Peyer's patch (tissue), 4 donors: ENCODE data around the gene ZNF578. TPM values are rescaled to one million over a fixed set of nuclear protein-coding genes. Genes with fewer than 3 reads are reported as not detected.
"Not testable (repeated sequence)": the region's sequence is repeated elsewhere in the genome, so short reads cannot be mapped to it uniquely, and the experiment has no call there.

Experiments used
- DNase-seq, 3 donors: peaks; one replicate each; pipeline ENCODE4 v3.0.0-alpha.2; 2017 to 2019
- H3K27ac ChIP-seq, 4 donors: fragments of 200-600 bp; sonication (generic); one replicate each; pipeline ENCODE4 v1.5.1; 2016 to 2019
- H3K27me3 ChIP-seq, 2 donors: fragments of 200-600 bp; sonication (generic); one replicate each; pipeline ENCODE4 v1.5.1; 2019
- H3K36me3 ChIP-seq, 3 donors: fragments of 200-600 bp; sonication (generic); one replicate each; pipeline ENCODE4 v1.5.1; 2016 to 2019
- H3K4me1 ChIP-seq, 4 donors: fragments of 200-600 bp; sonication (generic); one replicate each; pipeline ENCODE4 v1.5.1; 2016 to 2019
- H3K4me3 ChIP-seq, 4 donors: fragments of 200-600 bp; sonication (generic); 1 replicate in 3 of 4; 2 replicates in 1 of 4; pipeline ENCODE4 v1.5.1; 2016 to 2019; ENCODE audit warnings: mild to moderate bottlenecking in 1 of 4
- H3K9me3 ChIP-seq, 4 donors: fragments of 200-600 bp; sonication (generic); one replicate each; pipeline ENCODE4 v1.5.1; 2016 to 2019; ENCODE audit warnings: mild to moderate bottlenecking in 1 of 4
- POLR2A ChIP-seq, 2 donors: fragments of 450-650 bp; IDR thresholded peaks; one replicate each; pipeline ENCODE4 v1.5.1; 2017; ENCODE audit warnings: antibody characterized with exemption in 2 of 2, mild to moderate bottlenecking in 2 of 2, moderate library complexity in 2 of 2
- total RNA-seq, 4 donors: library from RNA; depleted of rRNA; stranded (reverse); fragments of >200 nt; gene quantifications; one replicate each; pipeline ENCODE4 v1.1.0, GENCODE V29; 2016
- TF ChIP-seq, protein P1 (sequence below), 6 experiments: fragments of 450-650 bp in 4 of 6; fragments of 200-600 bp in 2 of 6; sonication (generic) in 1 of 6; IDR thresholded peaks; one replicate each; pipeline ENCODE4 v1.5.1; 2017 to 2019; ENCODE audit warnings: antibody characterized with exemption in 6 of 6, mild to moderate bottlenecking in 3 of 6, moderate library complexity in 1 of 6

ZNF578 gene
- total RNA-seq, 4 donors from 2014 or later, result 0.40 to 0.53 TPM; not detected in 2

DNA sequence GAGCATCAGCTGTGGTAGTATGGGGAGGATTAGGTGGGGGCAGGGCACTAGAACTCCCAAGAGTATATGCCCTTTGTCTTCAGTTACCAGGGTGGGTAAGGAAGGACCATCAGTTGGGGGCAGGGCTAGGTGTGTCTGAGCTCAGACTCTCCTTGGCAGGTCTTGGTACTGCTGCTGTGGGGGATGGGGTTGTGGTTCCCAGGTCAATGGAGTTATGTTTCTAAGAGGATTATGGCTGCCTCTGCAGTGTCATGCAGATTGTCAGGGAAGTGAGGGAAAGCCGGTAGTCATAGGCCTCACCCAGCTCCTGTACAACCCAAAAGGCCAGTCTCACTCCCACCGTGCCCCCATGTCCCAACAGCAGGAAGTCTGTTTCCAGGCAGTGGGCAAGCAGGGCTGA, 8.8 kb upstream of the ZNF578 start:
- Histone ChIP-seq H3K27me3 (no peaks in the 10 kb centered on the region), H3K9me3 (peaks cover 0 to 26% (median 2%) of the 10 kb centered on the region in 4 donors)

DNA sequence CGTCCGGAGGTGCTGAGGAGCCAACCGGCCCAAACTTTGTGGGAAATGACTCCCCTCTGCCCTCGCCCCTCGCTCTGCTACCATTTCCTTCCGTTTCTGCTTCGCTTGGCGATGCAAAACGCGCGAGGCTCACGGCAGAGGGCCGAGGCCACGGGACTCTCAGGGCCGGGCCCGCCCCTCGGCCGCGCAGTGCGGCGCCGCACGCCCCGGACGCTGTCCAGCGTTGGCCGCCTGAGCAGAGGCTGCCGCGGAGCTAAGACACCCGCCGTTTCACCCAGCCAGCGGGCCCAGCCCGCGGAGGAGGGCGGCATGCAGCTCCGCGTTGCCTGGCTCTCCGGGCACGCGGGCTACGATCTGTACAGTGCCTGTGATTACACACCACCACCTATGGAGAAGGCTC, 2.1 kb upstream of the ZNF578 start:
- H3K27ac ChIP-seq, result no peak overlapping the region
- TF ChIP-seq, protein P1, sequence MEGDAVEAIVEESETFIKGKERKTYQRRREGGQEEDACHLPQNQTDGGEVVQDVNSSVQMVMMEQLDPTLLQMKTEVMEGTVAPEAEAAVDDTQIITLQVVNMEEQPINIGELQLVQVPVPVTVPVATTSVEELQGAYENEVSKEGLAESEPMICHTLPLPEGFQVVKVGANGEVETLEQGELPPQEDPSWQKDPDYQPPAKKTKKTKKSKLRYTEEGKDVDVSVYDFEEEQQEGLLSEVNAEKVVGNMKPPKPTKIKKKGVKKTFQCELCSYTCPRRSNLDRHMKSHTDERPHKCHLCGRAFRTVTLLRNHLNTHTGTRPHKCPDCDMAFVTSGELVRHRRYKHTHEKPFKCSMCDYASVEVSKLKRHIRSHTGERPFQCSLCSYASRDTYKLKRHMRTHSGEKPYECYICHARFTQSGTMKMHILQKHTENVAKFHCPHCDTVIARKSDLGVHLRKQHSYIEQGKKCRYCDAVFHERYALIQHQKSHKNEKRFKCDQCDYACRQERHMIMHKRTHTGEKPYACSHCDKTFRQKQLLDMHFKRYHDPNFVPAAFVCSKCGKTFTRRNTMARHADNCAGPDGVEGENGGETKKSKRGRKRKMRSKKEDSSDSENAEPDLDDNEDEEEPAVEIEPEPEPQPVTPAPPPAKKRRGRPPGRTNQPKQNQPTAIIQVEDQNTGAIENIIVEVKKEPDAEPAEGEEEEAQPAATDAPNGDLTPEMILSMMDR (IDR thresholded peaks at IDR 0.05), result no peak
- no peak for TF ChIP-seq POLR2A (IDR thresholded peaks at IDR 0.05)
- peaks cover 0 to 50% (median 19%) of the 10 kb centered on the region in 4 donors for H3K9me3 ChIP-seq
- H3K27me3 ChIP-seq, result no peaks in the 10 kb centered on the region
- H3K36me3 ChIP-seq, result no peaks in the 10 kb centered on the region
- H3K4me3 ChIP-seq, result no peak overlapping the region
- no peaks in the 10 kb centered on the region for H3K4me1 ChIP-seq
- no peak for DNase-seq

More for the DNA sequence above, 8.8 kb upstream of the ZNF578 start:
- no peak overlapping the region for H3K27ac ChIP-seq
- TF ChIP-seq, protein P1 (IDR thresholded peaks at IDR 0.05), result no peak
- no peak for TF ChIP-seq POLR2A (IDR thresholded peaks at IDR 0.05)
- H3K36me3 ChIP-seq, result no peaks in the 10 kb centered on the region
- H3K4me1 ChIP-seq, result no peaks in the 10 kb centered on the region
- DNase-seq, result no peak
- no peak overlapping the region for H3K4me3 ChIP-seq

DNA sequence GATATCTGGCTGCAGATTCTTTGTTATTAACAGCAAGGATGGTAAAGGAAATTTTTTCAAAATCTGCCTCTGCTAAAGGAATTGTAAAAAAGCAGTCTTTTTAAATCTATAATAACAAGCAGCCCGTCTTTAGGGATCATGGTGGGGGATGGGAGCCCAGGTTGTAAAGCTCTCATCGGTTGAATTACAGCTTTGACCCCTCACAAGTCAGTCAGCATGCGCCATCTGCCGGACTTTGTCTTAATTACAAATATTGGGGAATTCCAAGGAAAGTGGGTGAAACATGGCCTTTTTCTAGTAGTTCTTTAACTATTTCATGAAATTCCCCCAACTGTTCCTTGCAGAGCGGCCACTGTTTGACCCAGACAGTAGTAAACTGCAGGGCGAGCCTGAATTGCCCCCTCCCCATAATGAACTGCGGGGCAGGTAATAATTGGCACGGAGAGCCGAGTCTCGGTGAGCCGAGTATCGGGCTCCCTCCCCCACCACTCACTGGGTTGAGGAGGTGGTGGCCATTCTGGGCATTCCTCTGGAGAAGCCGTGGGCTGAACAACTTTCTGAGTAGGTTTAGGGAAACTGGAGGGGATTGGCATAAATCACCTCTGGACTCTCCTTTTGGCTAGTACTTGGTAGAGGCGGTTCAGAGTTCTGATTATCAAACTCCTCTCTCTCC, 11.6 kb downstream of the ZNF578 start:
- no peak overlapping the region for H3K27ac ChIP-seq
- no peak for DNase-seq
- H3K27me3 ChIP-seq, result no peaks in the 10 kb centered on the region
- peaks cover 0 to 75% (median 6%) of the 10 kb centered on the region in 4 donors for H3K9me3 ChIP-seq
- no peaks in the 10 kb centered on the region for H3K4me1 ChIP-seq
- no peak overlapping the region for H3K4me3 ChIP-seq
- no peaks in the 10 kb centered on the region for H3K36me3 ChIP-seq
- TF ChIP-seq POLR2A (IDR thresholded peaks at IDR 0.05), result no peak
- TF ChIP-seq, protein P1 (IDR thresholded peaks at IDR 0.05), result no peak

DNA sequence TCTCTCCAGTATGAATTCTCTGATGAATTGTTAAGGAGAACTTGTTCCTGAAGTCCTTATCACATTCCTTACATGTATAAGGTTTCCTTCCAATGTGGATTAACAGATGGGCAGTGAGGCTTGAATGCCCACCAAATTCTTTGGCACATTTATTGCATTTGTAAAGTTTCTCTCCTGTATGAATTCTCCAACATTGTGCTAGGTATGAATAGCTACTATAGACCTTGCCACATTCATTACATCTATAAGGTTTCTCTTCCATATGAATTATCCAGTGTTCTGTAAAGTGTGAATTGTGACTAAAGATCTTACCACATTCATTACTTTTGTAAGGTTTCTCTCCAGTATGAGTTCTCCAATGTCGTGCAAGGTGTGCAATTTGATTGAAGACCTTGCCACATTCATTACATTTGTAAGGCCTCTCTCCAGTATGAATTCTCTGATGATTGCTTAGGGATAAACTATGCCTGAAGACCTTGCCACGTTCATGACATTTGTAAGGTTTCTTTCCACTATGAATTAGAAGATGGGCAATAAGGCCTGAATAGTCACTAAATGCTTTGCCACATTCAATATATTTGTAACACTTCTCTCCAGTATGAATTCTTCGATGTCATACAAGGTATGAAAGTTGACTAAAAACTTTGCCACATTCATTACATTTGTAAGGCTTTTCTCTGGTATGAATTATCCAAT, 20.4 kb downstream of the ZNF578 start:
- Histone ChIP-seq H3K27me3 (no peaks in the 10 kb centered on the region), H3K4me1 (no peaks in the 10 kb centered on the region), H3K9me3 (peaks cover 0 to 99% (median 28%) of the 10 kb centered on the region in 4 donors), H3K36me3 (no peaks in the 10 kb centered on the region), H3K4me3 (no peak overlapping the region), H3K27ac (no peak overlapping the region)
- no peak for DNase-seq
- TF ChIP-seq, protein P1 (IDR thresholded peaks at IDR 0.05), result no peak
- TF ChIP-seq POLR2A (IDR thresholded peaks at IDR 0.05), result no peak

DNA sequence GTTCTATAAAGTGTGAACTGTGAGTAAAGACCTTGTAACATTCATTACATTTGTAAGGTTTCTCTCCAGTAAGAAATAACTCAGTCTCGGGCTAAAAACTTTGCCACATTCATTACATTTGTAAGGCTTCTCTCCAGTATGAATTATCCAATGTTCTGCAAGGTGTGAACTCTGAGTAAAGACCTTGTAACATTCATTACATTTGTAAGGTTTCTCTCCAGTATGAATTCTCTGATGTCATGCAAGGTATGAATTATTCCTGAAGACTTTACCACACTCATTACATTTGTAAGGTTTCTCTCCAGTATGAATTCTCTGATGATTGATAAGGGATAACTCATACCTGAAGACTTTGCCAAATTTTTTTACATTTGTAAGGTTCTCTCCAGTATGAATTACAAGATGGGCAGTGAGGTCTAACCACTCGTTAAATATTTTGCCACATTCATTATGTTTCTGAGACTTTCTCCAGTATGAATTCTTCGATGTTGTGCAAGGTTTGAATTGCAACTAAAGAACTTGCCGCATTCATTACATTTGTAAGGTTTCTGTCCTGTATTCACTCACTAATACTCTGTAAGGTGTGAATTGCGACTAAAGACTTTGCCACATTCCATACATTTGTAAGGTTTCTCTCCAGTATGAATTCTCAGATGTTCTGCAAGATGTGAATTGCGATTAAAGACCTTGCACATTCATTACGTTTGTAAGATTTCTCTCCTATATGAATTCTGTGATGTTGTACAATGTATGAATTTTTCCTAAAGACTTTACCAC, 21.2 kb downstream of the ZNF578 start:
- Histone ChIP-seq H3K36me3 (no peaks in the 10 kb centered on the region), H3K4me1 (no peaks in the 10 kb centered on the region), H3K4me3 (no peak overlapping the region), H3K27ac (no peak overlapping the region), H3K27me3 (no peaks in the 10 kb centered on the region), H3K9me3 (peaks cover 0 to 99% (median 32%) of the 10 kb centered on the region in 4 donors)
- TF ChIP-seq, protein P1 (IDR thresholded peaks at IDR 0.05), result no peak
- TF ChIP-seq POLR2A (IDR thresholded peaks at IDR 0.05), result no peak
- no peak for DNase-seq

DNA sequence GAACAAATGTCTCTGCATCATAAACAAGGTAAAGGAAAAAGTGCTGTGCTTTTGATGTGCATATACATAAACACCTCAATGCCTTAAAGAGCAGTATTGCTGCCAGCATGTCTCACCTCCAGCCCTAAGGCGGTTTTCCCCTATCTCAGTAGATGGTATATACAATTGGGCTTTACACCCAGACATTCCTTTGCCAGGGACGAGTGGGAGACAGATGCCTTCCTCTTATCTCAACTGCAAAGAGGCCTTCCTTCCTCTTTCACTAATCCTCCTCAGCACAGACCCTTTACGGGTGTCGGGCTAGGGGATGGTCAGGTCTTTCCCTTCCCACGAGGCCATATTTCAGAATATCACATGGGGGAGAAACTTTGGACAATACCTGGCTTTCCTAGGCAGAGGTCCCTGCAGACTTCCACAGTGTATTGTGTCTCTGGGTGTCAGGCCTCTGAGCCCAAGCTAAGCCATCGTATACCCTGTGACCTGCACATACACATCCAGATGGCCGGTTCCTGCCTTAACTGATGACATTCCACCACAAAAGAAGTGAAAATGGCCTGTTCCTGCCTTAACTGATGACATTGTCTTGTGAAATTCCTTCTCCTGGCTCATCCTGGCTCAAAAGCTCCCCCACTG, 30.9 kb downstream of the ZNF578 start:
- H3K36me3 ChIP-seq, H3K27me3 ChIP-seq, H3K27ac ChIP-seq, H3K4me3 ChIP-seq, DNase-seq, H3K4me1 ChIP-seq: not testable (repeated sequence)
- H3K9me3 ChIP-seq, result peaks cover 0 to 69% (median 18%) of the 10 kb centered on the region in 4 donors

DNA sequence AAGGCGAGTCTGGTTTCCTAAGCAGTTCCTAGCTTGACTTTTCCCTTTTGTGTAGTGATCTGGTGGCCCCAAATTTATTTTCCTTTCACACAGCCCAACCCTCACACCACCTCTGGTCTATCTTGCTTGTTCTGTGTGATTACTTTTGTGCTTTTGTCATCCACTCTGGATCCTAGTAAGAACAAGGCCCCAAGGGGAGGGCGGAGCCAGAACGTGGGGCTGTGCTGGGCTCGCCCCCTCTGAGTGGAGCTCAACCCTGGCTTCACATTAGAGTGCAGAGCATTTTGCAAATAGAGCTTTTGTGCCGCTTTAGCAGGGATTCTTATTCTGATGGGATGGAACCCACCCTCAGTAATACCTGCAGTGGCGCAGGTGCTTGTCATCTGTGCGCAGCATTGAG, 31.7 kb downstream of the ZNF578 start:
- not testable (repeated sequence) for DNase-seq, H3K36me3 ChIP-seq, H3K4me3 ChIP-seq, H3K4me1 ChIP-seq, H3K27me3 ChIP-seq, H3K27ac ChIP-seq
- peaks cover 0 to 68% (median 14%) of the 10 kb centered on the region in 4 donors for H3K9me3 ChIP-seq

DNA sequence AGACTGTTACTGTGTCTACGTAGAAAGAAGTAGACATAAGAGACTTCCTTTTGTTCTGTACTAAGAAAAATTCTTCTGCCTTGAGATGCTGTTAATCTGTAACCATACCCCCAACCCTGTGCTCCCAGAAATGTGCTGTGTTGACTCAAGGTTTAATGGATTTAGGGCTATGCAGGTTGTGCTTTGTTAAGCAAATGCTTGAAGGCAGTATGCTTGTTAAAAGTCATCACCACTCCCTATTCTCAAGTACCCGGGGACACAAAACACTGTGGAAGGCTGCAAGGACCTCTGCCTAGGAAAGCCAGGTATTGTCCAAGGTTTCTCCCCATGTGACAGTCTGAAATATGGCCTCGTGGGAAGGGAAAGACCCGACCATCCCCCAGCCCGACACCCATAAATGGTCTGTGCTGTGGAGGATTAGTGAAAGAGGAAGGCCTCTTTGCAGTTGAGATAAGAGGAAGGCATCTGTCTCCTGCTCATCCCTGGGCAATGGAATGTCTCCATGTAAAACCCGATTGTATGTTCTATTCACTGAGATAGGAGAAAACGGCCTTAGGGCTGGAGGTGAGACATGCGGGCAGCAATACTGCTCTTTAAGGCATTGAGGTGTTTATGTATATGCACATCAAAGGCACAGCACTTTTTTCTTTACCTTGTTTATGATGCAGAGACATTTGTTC, 32.3 kb downstream of the ZNF578 start:
- DNase-seq, H3K4me1 ChIP-seq, H3K4me3 ChIP-seq, H3K36me3 ChIP-seq, H3K27ac ChIP-seq, H3K27me3 ChIP-seq: not testable (repeated sequence)
- peaks cover 0 to 61% (median 11%) of the 10 kb centered on the region in 4 donors for H3K9me3 ChIP-seq
